ENCODE measurements around the gene HOMEZ.
"Not testable (repeated sequence)": the region's sequence is repeated elsewhere in the genome, so short reads cannot be mapped to it uniquely, and the experiment has no call there.

The HOMEZ gene

DNA sequence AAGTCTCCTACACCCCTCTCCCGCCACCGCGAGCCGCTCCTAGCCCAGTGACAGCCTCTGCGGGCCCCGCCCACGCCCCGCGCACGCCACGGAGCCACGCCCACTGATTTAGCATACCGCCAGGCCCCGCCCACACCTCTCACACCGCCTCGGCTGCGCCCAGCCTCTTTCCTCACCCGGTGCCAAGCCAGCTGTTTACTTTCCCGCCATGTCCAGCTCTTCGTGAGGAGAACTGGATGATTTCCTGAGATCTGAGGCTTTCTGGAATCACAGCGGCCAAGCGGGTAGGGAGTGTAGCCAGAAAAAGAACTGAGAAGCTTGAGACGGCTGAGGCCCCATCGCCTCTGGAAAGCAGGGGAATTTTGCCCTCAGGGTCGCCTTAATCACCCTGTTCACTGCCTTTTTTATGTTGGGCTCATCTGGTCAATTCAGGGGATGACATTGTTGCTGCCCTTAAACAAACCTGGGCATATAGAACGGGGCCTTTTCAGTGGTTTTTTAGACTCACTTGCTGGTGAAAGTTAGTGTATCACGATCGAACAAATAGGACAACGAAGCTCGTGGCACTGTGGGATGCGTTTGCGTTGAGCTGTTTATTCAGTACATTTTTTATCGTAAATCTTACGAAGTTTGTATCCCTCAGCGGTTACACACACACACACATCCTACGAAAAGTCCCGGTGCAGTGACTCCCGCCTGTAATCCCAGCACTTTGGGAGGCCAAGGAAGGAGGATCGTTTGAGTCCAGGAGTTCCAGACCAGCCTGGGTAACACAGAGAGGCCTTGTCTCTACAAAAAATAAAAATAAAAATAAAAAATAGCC lies 47.9 kb downstream of the HOMEZ start, which contains the start of gene RNF212B:
Gene RNF212B, plus strand, starts transcription at position 165 of the 823 bp plus-strand sequence. CDS start 2,410 bp downstream, outside the sequence.
- TF ChIP-seq NFRKB (IDR thresholded peaks at IDR 0.05) = no peak
- no peak for TF ChIP-seq FOXA1 (IDR thresholded peaks at IDR 0.05)
- peak; percentile 78 for TF ChIP-seq L3MBTL2 (conservative IDR thresholded peaks at IDR 0.05)
- no peak for TF ChIP-seq CTBP1 (IDR thresholded peaks at IDR 0.05; ENCODE audit: borderline replicate concordance)
- no peak for TF ChIP-seq LEF1 (IDR thresholded peaks at IDR 0.05; ENCODE audit: borderline replicate concordance)
- POLR2A ChIA-PET = interaction anchor here (0.6 to 1.3 kb wide), 4 partner anchors 31 to 1727 kb away, joined by 3 read pairs; partner anchors contain the start of genes ACIN1, C14orf119 and METTL3
- peak; percentile 78 for DNase-seq (ENCODE audit: extremely low spot score)
- CTCF ChIA-PET = no interaction called here

DNA sequence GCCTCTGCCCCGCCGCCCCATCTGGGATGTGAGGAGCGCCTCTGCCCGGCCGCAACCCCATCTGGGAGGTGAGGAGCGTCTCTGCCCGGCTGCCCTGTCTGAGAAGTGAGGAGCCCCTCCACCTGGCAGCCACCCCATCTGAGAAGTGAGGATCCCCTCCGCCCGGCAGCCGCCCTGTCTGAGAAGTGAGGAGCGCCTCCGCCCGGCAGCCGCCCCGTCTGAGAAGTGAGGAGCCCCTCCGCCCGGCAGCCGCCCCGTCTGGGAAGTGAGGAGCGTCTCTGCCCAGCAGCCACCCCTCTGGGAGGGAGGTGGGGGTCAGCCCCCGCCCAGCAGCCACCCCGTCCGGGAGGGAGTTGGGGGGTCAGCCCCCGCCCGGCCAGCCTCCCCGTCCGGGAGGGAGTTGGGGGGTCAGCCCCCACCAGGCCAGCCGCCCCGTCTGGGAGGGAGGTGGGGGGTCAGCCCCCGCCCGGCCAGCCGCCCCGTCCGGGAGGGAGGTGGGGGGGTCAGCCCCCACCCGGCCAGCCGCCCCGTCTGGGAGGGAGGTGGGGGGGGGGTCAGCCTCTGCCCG lies 53.6 kb downstream of the HOMEZ start:
- CTCF ChIA-PET; POLR2A ChIA-PET; DNase-seq (ENCODE audit: extremely low spot score): not testable (repeated sequence)

DNA sequence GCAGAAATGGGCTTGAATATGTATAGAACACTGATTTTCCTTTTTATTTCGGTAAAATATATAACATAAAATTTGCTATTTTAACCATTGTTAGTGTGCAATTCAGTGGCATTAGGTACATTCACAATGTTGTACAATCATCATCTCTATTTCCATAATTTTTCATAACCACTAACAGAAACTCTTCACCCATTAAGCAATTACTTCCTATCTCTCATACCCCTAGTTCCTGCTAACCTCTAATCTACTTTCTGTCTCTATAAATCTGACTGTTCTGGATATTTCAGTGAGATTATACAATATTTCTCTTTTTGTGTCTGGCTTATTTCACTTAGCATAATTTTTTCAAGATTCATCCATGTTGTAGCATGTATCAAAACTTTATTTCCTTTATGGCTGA lies 57.1 kb downstream of the HOMEZ start:
- POLR2A ChIA-PET = no interaction called here
- CTCF ChIA-PET = no interaction called here
- no peak for DNase-seq (ENCODE audit: extremely low spot score)

DNA sequence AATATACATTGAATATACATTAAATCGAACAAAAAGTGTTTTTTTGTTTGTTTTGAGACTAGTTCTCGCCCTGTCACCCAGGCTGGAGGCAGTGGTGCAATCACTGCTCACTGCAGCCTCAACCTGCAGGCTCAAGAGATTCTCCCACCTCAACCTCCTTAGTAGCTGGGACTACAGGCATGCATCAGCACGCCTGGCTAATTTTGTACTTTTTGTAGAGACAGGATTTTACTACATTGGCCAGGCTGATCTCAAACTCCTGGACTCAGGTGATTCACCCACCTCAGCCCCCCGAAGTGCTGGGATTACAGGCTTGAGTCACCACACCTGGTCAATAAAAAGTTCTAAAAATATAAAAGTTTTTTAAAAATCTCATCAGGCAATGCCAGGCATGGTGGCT lies 58.4 kb downstream of the HOMEZ start:
- TF ChIP-seq NFRKB (IDR thresholded peaks at IDR 0.05) (no peak), BHLHE40 (IDR thresholded peaks at IDR 0.05; ENCODE audit: borderline replicate concordance) (no peak), ZNF384 (IDR thresholded peaks at IDR 0.05) (no peak), FOXM1 (IDR thresholded peaks at IDR 0.05; ENCODE audit: borderline replicate concordance) (no peak), L3MBTL2 (conservative IDR thresholded peaks at IDR 0.05) (no peak), HDGF (IDR thresholded peaks at IDR 0.05; ENCODE audit: borderline replicate concordance) (no peak), SP1 (IDR thresholded peaks at IDR 0.05) (no peak), FOXA1 (IDR thresholded peaks at IDR 0.05) (no peak), CTBP1 (IDR thresholded peaks at IDR 0.05; ENCODE audit: borderline replicate concordance) (no peak)
- TF ChIP-seq, protein P1, sequence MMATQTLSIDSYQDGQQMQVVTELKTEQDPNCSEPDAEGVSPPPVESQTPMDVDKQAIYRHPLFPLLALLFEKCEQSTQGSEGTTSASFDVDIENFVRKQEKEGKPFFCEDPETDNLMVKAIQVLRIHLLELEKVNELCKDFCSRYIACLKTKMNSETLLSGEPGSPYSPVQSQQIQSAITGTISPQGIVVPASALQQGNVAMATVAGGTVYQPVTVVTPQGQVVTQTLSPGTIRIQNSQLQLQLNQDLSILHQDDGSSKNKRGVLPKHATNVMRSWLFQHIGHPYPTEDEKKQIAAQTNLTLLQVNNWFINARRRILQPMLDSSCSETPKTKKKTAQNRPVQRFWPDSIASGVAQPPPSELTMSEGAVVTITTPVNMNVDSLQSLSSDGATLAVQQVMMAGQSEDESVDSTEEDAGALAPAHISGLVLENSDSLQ (IDR thresholded peaks at IDR 0.05) = no peak
- CTCF ChIA-PET = no interaction called here
- no peak for DNase-seq (ENCODE audit: extremely low spot score)
- POLR2A ChIA-PET = no interaction called here

More for the DNA sequence above, 57.1 kb downstream of the HOMEZ start:
- TF ChIP-seq FOXM1 (IDR thresholded peaks at IDR 0.05; ENCODE audit: borderline replicate concordance) = no peak
- no peak for TF ChIP-seq SUZ12 (IDR thresholded peaks at IDR 0.05)
- no peak for TF ChIP-seq FOXK2 (IDR thresholded peaks at IDR 0.05)
- no peak for TF ChIP-seq NFRKB (IDR thresholded peaks at IDR 0.05)

DNA sequence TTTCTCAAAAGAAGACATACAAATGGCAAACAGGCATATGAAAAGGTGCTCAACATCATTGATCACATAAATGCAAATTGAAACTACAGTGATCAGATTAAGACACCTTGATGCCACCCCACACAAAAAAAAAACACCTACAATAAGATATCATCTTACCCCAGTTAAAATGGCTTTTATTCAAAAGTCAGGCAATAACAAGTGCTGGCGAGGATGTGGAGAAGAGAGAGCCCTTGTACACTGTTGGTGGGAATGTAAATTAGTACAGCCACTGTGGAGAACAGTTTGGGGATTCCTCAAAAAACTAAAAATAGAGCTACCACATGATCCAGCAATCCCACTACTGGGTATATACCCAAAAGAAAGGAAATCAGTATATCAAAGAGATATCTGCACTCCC lies 61.0 kb downstream of the HOMEZ start:
- POLR2A ChIA-PET; DNase-seq (ENCODE audit: extremely low spot score); CTCF ChIA-PET: not testable (repeated sequence)
